HG02885 (cell line): ENCODE results near the gene ADCY9.

Source experiments
- ATAC-seq: cut with Tn5 transposase; IDR thresholded peaks from one replicate; pipeline ENCODE4 v1.9.1; 2021; ENCODE audit warnings: mild to moderate bottlenecking; ENCODE audit not compliant: unreplicated experiment, poor library complexity

Gene ADCY9

GRCh38 chr16:4124535-4125294 is 8.5 kb upstream of the ADCY9 start:
- ATAC-seq = no peak

GRCh38 chr16:4123616-4124300 is 7.5 kb upstream of the ADCY9 start:
- no peak for ATAC-seq

GRCh38 chr16:4120176-4120575 is 3.9 kb upstream of the ADCY9 start:
- ATAC-seq = no peak

- ATAC-seq = no peak
Observed at GRCh38 chr16:4117250-4117578, 972 bp upstream of the ADCY9 start.

GRCh38 chr16:4115949-4116318 is 308 bp downstream of the ADCY9 start:
- peak; percentile 35 for ATAC-seq

- ATAC-seq = peak; percentile 24
Observed at GRCh38 chr16:4115209-4115948, 863 bp downstream of the ADCY9 start.

- no peak for ATAC-seq
Observed at GRCh38 chr16:4114257-4115208, 1.7 kb downstream of the ADCY9 start.

GRCh38 chr16:4113358-4114256 is 2.6 kb downstream of the ADCY9 start:
- ATAC-seq = no peak

- ATAC-seq = no peak
Observed at GRCh38 chr16:4111748-4112696, 4.2 kb downstream of the ADCY9 start.

GRCh38 chr16:4110680-4111079 is 5.6 kb downstream of the ADCY9 start:
- no peak for ATAC-seq

- ATAC-seq = no peak
Observed at GRCh38 chr16:4110065-4110464, 6.2 kb downstream of the ADCY9 start.

GRCh38 chr16:4109250-4109736 is 6.9 kb downstream of the ADCY9 start:
- no peak for ATAC-seq

- ATAC-seq = no peak
Observed at GRCh38 chr16:4106516-4106915, 9.7 kb downstream of the ADCY9 start.

- no peak for ATAC-seq
Observed at GRCh38 chr16:4105848-4106247, 10.4 kb downstream of the ADCY9 start.

GRCh38 chr16:4103745-4104144 is 12.5 kb downstream of the ADCY9 start:
- ATAC-seq = no peak

- ATAC-seq = no peak
Observed at GRCh38 chr16:4101421-4102219, 14.6 kb downstream of the ADCY9 start.

- no peak for ATAC-seq
Observed at GRCh38 chr16:4098501-4098900, 17.7 kb downstream of the ADCY9 start.
